OCI-LY1 (cell line): ENCODE data around the gene RABL6.

ENCODE experiments used
- CTCF ChIP-seq: fragments of 200-600 bp; sonication (generic), shearing (Covaris generic); IDR thresholded peaks from 2 replicates; pipeline ENCODE4 v1.5.1; 2017; ENCODE audit warnings: mild to moderate bottlenecking, antibody characterized with exemption, low read length, moderate library complexity, mixed read lengths
- EZH2 ChIP-seq: fragments of 200-600 bp; sonication (generic), shearing (Covaris generic); IDR thresholded peaks from 2 replicates; pipeline ENCODE4 v1.8.0; 2017; ENCODE audit warnings: borderline replicate concordance, mixed run types, mild to moderate bottlenecking, antibody characterized with exemption, low read length, moderate library complexity, mixed read lengths

GRCh38 chr9:136777359-136777758 is 30.4 kb upstream of the RABL6 start:
- TF ChIP-seq CTCF (no peak), EZH2 (no peak)
